HG03439 (cell line): Measurements from ENCODE around the gene KIAA1755.

Source experiments
- ATAC-seq: cut with Tn5 transposase; IDR thresholded peaks from one replicate; pipeline ENCODE4 v1.9.1; 2021; ENCODE audit warnings: mild to moderate bottlenecking, moderate library complexity; ENCODE audit not compliant: unreplicated experiment

KIAA1755 gene

GRCh38 chr20:38245753-38246152, 14.8 kb downstream of the KIAA1755 start:
- no peak for ATAC-seq

DNA sequence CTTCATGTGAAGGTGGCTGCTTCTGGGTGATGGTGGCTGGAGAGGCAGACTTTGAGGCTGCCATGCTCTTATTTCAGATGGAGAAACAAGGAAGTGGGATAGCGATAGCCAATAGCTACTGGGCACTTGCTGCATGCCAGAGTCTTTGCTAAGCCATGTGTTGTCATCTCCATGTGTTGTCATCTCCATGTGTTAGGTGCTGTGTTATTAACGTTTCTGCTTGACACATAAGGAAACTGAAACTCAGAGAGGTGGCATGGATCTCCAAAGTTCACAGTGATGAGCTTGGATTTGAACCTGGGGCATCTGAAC, 16.9 kb downstream of the KIAA1755 start:
- no peak for ATAC-seq

GRCh38 chr20:38242848-38243708, 17.5 kb downstream of the KIAA1755 start:
- no peak for ATAC-seq

- ATAC-seq: no peak
Observed at GRCh38 chr20:38241201-38241600, 19.3 kb downstream of the KIAA1755 start.

DNA sequence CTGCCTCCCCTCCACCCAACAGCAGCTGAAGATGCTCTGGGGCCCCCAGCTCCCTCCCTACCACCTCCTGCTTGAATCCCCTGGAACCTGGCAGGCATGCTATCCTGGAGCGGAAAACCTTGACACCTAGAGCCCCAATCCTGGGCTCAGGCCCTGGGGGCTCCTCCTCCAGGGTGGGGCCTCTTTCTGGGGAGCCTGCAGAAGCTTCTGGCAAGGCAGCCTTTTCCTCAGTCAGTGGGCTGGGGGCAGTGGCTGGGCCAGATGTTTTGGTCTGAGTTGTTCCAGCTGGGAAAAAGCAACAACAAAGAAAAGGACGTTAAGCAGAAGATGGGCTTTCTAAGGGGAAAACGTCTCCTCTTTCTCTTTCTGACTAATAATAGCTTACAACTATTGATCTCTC, 21.1 kb downstream of the KIAA1755 start:
- ATAC-seq: no peak

DNA sequence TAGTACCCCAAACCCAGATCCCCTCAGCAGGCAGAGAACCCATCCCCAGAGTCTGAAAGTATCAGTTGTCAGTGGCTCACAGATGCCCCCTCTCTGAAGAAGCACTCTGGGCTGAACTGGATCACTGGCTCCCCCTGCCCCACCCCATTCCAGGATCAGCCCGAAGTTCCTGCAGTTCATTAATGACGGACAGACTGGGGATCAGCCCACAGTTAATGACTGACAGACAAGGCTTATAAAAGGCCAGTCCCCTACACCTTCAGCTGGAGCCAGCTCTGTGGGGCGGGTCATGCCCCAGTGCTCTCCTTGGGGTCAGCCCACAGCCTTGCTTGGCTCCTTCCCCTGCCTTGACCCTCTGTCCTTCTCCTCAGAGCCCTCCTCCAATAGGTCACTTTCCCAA, 21.7 kb downstream of the KIAA1755 start:
- ATAC-seq: no peak

- no peak for ATAC-seq
Observed at GRCh38 chr20:38237381-38237780, 23.2 kb downstream of the KIAA1755 start.

- ATAC-seq: no peak
Observed at GRCh38 chr20:38231531-38232121, 28.9 kb downstream of the KIAA1755 start.

GRCh38 chr20:38230957-38231526, 29.5 kb downstream of the KIAA1755 start:
- no peak for ATAC-seq

- no peak for ATAC-seq
Observed at GRCh38 chr20:38230253-38230551, 30.3 kb downstream of the KIAA1755 start.

DNA sequence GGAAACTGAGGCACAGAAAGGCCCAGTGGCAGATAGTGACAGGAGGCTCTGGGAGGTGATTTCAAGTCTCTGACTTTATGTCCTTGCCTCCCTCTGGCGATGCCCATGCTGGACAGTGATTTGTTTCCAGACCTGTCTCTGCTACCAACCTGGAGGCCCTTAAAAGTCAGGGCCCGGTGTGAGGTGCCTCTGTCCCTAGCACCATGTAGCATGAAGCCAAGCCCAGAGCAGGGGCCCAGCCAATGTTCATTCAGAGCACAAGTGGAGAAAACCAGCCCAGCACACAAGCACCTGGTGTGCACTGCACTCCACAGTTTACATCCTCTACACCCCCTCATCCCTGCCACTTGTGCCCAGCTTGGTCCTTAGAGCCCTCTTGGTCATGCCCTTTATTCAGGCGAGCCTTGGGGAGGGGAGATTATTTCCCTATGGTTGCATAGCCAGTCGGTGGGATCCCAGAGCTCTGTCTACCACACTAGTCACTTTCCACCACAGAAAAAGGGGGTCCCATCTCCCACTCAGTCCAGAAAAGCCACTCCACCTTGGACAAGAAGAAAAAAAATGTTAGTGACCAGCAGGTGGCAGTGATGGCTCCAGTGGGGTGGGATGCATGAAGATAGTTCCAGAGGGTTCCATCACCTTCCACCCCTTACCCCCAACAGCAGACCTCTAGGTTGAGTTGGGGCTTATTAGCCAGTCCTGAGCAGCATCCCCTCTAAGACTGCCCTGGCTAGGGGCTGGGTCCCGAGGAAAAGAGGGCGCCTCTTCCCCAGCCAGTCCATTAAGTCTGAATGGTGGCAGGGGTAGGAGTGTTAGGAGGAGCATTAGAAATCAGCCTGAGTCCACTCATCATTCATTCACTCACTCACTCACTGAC, 30.9 kb downstream of the KIAA1755 start:
- no peak for ATAC-seq

DNA sequence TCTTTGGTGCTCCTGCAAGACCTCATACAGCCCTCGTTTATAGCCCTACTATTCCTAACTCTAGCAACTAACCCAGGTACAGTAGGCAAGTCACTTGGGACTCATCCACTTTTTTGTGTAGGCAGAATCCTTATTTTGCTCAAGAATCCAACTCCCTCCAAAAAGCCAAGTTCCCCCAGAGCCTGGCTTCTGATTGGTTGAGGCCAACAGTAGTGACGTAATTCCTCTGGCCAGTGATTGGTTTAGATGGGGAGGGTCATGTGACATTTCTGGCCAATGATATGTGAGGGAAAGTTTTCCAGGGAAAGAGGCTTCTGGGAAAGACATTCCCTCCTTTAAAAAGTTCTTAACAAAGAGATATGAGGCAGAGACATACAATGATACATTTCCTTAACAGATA, 32.1 kb downstream of the KIAA1755 start:
- ATAC-seq: no peak

GRCh38 chr20:38227420-38228360, 32.8 kb downstream of the KIAA1755 start:
- no peak for ATAC-seq

- ATAC-seq: no peak
Observed at GRCh38 chr20:38226553-38226952, 34.0 kb downstream of the KIAA1755 start.

DNA sequence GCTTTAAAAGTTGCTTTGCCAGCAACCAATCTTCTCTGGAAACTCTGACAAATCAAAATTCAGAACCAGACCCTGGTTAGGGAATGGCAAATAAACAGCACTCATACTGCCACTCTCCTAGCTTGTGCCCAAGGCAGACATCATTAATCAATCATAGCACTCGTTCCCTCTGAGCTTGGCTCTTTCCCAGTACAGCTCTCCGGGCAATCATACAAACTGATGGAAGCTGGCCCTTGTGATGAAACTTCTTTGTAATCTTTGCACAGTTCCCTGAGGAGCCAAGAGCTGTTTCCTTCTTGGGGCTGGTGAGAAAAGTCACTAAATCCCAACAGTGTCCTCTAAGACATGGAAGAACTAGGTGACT, 34.7 kb downstream of the KIAA1755 start:
- ATAC-seq: no peak

- no peak for ATAC-seq
Observed at GRCh38 chr20:38225240-38225899, 35.2 kb downstream of the KIAA1755 start.

DNA sequence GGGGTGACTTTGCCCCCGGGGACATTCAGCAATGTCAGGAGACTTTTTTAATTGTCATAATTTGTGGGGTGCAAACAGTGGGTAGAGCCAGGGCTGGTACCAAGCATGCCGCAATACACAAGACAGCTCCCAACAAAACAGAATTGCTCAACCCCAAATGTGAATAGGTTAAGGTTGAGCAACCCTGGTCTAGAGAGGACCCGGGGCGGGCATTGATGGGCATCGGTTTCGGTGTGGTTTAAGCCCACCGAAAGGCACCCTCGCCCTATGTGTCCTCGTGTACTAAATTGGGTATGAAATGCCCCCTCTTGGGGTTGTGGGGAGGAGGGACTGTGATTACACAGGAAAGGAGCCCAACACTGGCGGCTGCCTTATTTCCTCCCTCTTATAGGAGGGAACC, 36.0 kb downstream of the KIAA1755 start:
- no peak for ATAC-seq

DNA sequence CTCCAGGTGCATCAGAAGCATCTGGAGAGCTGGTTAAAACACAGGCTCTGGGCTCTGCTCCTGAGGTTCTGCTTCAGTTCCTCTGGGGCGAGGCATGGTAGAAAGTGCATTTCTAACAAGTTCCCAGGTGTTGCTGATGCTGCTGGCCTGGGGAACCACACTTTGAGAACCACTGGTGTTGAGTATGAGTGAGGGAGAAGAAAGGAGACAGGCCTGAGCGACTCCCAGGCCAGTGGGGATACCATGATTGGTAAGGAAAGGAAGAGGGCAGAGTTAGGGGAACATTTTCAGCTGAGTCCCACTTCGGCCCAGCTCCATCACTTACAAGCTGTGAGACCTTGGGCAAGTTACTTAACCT, 36.8 kb downstream of the KIAA1755 start:
- no peak for ATAC-seq

DNA sequence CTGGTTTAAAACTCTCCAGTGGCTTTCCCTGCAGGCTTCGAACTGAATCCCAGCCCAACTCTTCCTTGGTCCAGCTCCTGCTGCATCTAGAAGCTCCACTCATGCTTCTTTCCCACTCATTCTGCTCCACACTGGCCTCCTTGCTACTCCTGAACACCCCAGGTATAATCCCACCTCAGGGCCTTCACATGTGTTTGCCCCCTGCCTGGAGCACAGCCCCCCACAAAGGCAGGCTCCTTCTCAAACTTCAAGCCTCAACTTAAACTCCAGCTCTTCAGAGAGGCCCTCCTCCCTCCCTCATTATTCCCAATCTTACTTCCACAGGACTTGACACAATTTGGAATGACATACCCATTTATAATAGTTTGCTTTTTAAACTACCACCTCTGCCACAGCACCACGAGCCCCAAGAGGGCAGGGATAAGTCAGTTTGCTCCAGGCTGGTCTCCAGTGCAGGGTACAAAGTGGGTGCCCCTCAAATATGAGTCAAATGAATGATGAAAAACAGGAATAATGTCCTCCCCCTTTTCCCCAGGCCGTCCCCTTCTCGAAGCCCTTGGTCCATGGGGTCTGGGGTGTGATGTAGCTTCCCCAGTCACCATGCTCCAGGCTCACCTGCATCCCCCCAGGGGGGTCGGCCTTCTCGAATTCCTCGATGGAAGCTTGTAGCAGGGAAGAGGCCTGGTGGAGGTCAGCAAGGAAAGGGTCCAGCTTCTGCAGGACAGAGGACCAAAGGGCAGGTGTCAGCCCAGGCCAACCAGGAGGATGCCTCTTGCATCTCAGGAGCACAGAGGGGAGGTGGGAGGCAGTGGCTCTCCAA, 37.4 kb downstream of the KIAA1755 start:
- no peak for ATAC-seq
